HUES64 (cell line): Measurements from ENCODE around the gene ABCC10. TPM values are rescaled to one million over a fixed set of nuclear protein-coding genes. Genes with fewer than 3 reads are reported as not detected.
A peak's percentile ranks its signal among the peaks of the same experiment; 100 is the strongest.
"Not testable (repeated sequence)": the region's sequence is repeated elsewhere in the genome, so short reads cannot be mapped to it uniquely, and the experiment has no call there.

Experiments used
- H3K27ac ChIP-seq: 2 replicates; pipeline ENCODE4 v1.7.0; 2013; ENCODE audit warnings: low read depth, low read length, inconsistent platforms
- H3K27me3 ChIP-seq: 2 replicates; pipeline ENCODE4 v1.6.1; 2013; ENCODE audit warnings: mild to moderate bottlenecking, low read length; ENCODE audit not compliant: insufficient read depth
- H3K36me3 ChIP-seq: 2 replicates; pipeline ENCODE4 v1.6.1; 2013; ENCODE audit warnings: mild to moderate bottlenecking, low read length; ENCODE audit not compliant: insufficient read depth
- H3K4me1 ChIP-seq: 2 replicates; pipeline ENCODE4 v1.6.1; 2013; ENCODE audit warnings: mild to moderate bottlenecking, low read length, moderate library complexity; ENCODE audit not compliant: insufficient read depth
- H3K4me3 ChIP-seq: 2 replicates; pipeline ENCODE4 v1.5.1; 2013; ENCODE audit warnings: mild to moderate bottlenecking, low read length, moderate library complexity
- H3K9ac ChIP-seq: 2 replicates; pipeline ENCODE4 v1.6.1; 2013; ENCODE audit warnings: mild to moderate bottlenecking, low read depth, low read length
- H3K9me3 ChIP-seq: 2 replicates; pipeline ENCODE4 v1.6.1; 2013; ENCODE audit warnings: low read depth, low read length; ENCODE audit not compliant: insufficient read depth
- WGBS: fragments of 150-250, 120-280 bp; methylation state at CpG from one replicate; pipeline ENCODE4 v1.1.7; 2013; ENCODE audit warnings: missing lambda C conversion rate; 5-methylcytosine and 5-hydroxymethylcytosine counted together
- polyA plus RNA-seq, 2 experiments: library from polyadenylated mRNA; stranded (reverse); fragments of 50-300 nt; gene quantifications; one replicate each; pipeline ENCODE4 v1.2.3, GENCODE V29; 2013

The ABCC10 gene
- polyA plus RNA-seq (2013, experiment 1 of 2): 15.3 TPM
- 11.5 TPM for polyA plus RNA-seq (2013, experiment 2 of 2)

- peak within 1 kb of the TSS; percentile 86 for H3K4me3 ChIP-seq
- H3K9ac ChIP-seq: peak within 1 kb of the TSS; percentile 83
- H3K36me3 ChIP-seq: no peaks in the 10 kb centered on the region; the same call in 1 of the 2 replicates
- no peaks in the 10 kb centered on the region for H3K27me3 ChIP-seq
- H3K9me3 ChIP-seq: peaks cover 3% of the 10 kb centered on the region; the same call in 1 of the 2 replicates
- peak within 1 kb of the TSS; percentile 71 for H3K27ac ChIP-seq
- WGBS: under 1% methylated on average over 49 of the region's 49 CpGs
- peaks cover 8% of the 10 kb centered on the region; the same call in 1 of the 2 replicates for H3K4me1 ChIP-seq
Measured at GRCh38 chr6:43427406-43428111, at the start of gene ABCC10. Gene ABCC10 (plus strand): TSS chr6:43427541. CDS start chr6:43427979, 438 bp downstream.

GRCh38 chr6:43377710-43378229 is 49.6 kb upstream of the ABCC10 start:
- H3K9me3 ChIP-seq: no peaks in the 10 kb centered on the region
- H3K36me3 ChIP-seq: no peaks in the 10 kb centered on the region
- H3K27me3 ChIP-seq: peaks cover 5% of the 10 kb centered on the region; the same call in 1 of the 2 replicates
- 100% methylated on average over 1 of the region's 2 CpGs for WGBS
- H3K9ac ChIP-seq: no peak overlapping the region
- no peak overlapping the region for H3K27ac ChIP-seq
- no peak overlapping the region for H3K4me3 ChIP-seq
- no peaks in the 10 kb centered on the region for H3K4me1 ChIP-seq

- no peaks in the 10 kb centered on the region for H3K4me1 ChIP-seq
- no peak overlapping the region for H3K27ac ChIP-seq
- H3K27me3 ChIP-seq: peaks cover 5% of the 10 kb centered on the region; the same call in 1 of the 2 replicates
- H3K9ac ChIP-seq: no peak overlapping the region
- H3K9me3 ChIP-seq: no peaks in the 10 kb centered on the region
- no peaks in the 10 kb centered on the region for H3K36me3 ChIP-seq
- 91% methylated on average over 3 of the region's 3 CpGs for WGBS
- H3K4me3 ChIP-seq: no peak overlapping the region
Measured at GRCh38 chr6:43378631-43379030, 48.7 kb upstream of the ABCC10 start.

- not testable (repeated sequence) for H3K4me3 ChIP-seq, H3K27ac ChIP-seq, H3K4me1 ChIP-seq, H3K9ac ChIP-seq, H3K9me3 ChIP-seq, H3K27me3 ChIP-seq, H3K36me3 ChIP-seq
- 90% methylated on average over 7 of the region's 9 CpGs for WGBS
Measured at GRCh38 chr6:43380858-43381257, 46.5 kb upstream of the ABCC10 start.

GRCh38 chr6:43383021-43383667 is 44.2 kb upstream of the ABCC10 start:
- no peak overlapping the region for H3K27ac ChIP-seq
- H3K9me3 ChIP-seq: no peaks in the 10 kb centered on the region
- H3K4me3 ChIP-seq: no peak overlapping the region
- 93% methylated on average over 4 of the region's 6 CpGs for WGBS
- H3K36me3 ChIP-seq: no peaks in the 10 kb centered on the region
- no peak overlapping the region for H3K9ac ChIP-seq
- peaks cover 5% of the 10 kb centered on the region; the same call in 1 of the 2 replicates for H3K27me3 ChIP-seq
- H3K4me1 ChIP-seq: no peaks in the 10 kb centered on the region

- no CpG with 5 or more reads among the region's 1 CpG for WGBS
- H3K27ac ChIP-seq: no peak overlapping the region
- H3K9me3 ChIP-seq: no peaks in the 10 kb centered on the region
Measured at GRCh38 chr6:43386492-43386891, 40.8 kb upstream of the ABCC10 start.

GRCh38 chr6:43389730-43390295 is 37.5 kb upstream of the ABCC10 start:
- Histone ChIP-seq H3K27me3 (no peaks in the 10 kb centered on the region), H3K27ac (no peak overlapping the region), H3K4me3 (no peak overlapping the region), H3K9me3 (no peaks in the 10 kb centered on the region), H3K36me3 (no peaks in the 10 kb centered on the region), H3K4me1 (no peaks in the 10 kb centered on the region; the same call in 1 of the 2 replicates), H3K9ac (no peak overlapping the region)
- 95% methylated on average over 6 of the region's 6 CpGs for WGBS

More at GRCh38 chr6:43386492-43386891, 40.8 kb upstream of the ABCC10 start:
- no peak overlapping the region for H3K4me3 ChIP-seq
- no peaks in the 10 kb centered on the region for H3K36me3 ChIP-seq
- H3K27me3 ChIP-seq: no peaks in the 10 kb centered on the region
- no peaks in the 10 kb centered on the region; the same call in 1 of the 2 replicates for H3K4me1 ChIP-seq
- no peak overlapping the region for H3K9ac ChIP-seq

- not testable (repeated sequence) for H3K27ac ChIP-seq, H3K4me3 ChIP-seq, H3K9ac ChIP-seq, H3K4me1 ChIP-seq, H3K9me3 ChIP-seq, H3K27me3 ChIP-seq, H3K36me3 ChIP-seq
- 92% methylated on average over 10 of the region's 10 CpGs for WGBS
Measured at GRCh38 chr6:43390753-43391439, 36.4 kb upstream of the ABCC10 start.

- H3K4me3 ChIP-seq: no peak overlapping the region
- no peak overlapping the region for H3K9ac ChIP-seq
- H3K27ac ChIP-seq: no peak overlapping the region
Measured at GRCh38 chr6:43391440-43392031, 35.8 kb upstream of the ABCC10 start.

GRCh38 chr6:43393133-43393532 is 34.2 kb upstream of the ABCC10 start:
- H3K27me3 ChIP-seq, H3K36me3 ChIP-seq, H3K9me3 ChIP-seq, H3K4me3 ChIP-seq, H3K9ac ChIP-seq, H3K27ac ChIP-seq, H3K4me1 ChIP-seq: not testable (repeated sequence)
- 83% methylated on average over 10 of the region's 11 CpGs for WGBS

More at GRCh38 chr6:43391440-43392031, 35.8 kb upstream of the ABCC10 start:
- Histone ChIP-seq H3K36me3 (no peaks in the 10 kb centered on the region), H3K27me3 (no peaks in the 10 kb centered on the region), H3K9me3 (no peaks in the 10 kb centered on the region), H3K4me1 (no peaks in the 10 kb centered on the region; the same call in 1 of the 2 replicates)
- WGBS: 91% methylated on average over 13 of the region's 13 CpGs
